ENCODE data around the gene KRT76. TPM values are rescaled to one million over a fixed set of nuclear protein-coding genes. Genes with fewer than 3 reads are reported as not detected.

KRT76 gene
- total and polyA plus RNA-seq, 3 donors from 2014 or later = not detected

GRCh38 chr12:52799505-52800211, 22.5 kb upstream of the KRT76 start:
- Histone ChIP-seq H3K4me1 (no peaks in the 10 kb centered on the region), H3K27ac (no peak overlapping the region), H3K9me3 (no peaks in the 10 kb centered on the region), H3K36me3 (ENCODE audit: low read depth, missing control alignments) (no peaks in the 10 kb centered on the region), H3K4me3 (no peak overlapping the region), H3K27me3 (no peaks in the 10 kb centered on the region)
- TF ChIP-seq CTCF (IDR thresholded peaks at IDR 0.05) (no peak), POLR2A (IDR thresholded peaks at IDR 0.05) (no peak)
- intact Hi-C loops (cut with DNase I; ENCODE audit: low total_unique reads) = no loop called here
- DNase-seq = no peak
- 85 to 90% methylated on average over 5 of the region's 5 CpGs for WGBS, 2 donors

- 63 to 74% methylated on average over 7 of the region's 7 CpGs for WGBS, 2 donors
- no peak overlapping the region for H3K4me3 ChIP-seq
- no peak overlapping the region for H3K27ac ChIP-seq
- intact Hi-C loops (cut with DNase I; ENCODE audit: low total_unique reads) = no loop called here
- no peaks in the 10 kb centered on the region for H3K9me3 ChIP-seq
- no peak for DNase-seq
- H3K27me3 ChIP-seq = no peaks in the 10 kb centered on the region
- no peaks in the 10 kb centered on the region for H3K36me3 ChIP-seq (ENCODE audit: low read depth, missing control alignments)
- TF ChIP-seq POLR2A (IDR thresholded peaks at IDR 0.05) (no peak), CTCF (IDR thresholded peaks at IDR 0.05) (no peak)
- H3K4me1 ChIP-seq = no peaks in the 10 kb centered on the region
These were observed 21.7 kb upstream of the KRT76 start for GRCh38 chr12:52798671-52799504.

GRCh38 chr12:52798003-52798670, 21.0 kb upstream of the KRT76 start:
- Histone ChIP-seq H3K27ac (no peak overlapping the region), H3K4me3 (no peak overlapping the region), H3K4me1 (no peaks in the 10 kb centered on the region), H3K9me3 (no peaks in the 10 kb centered on the region), H3K27me3 (no peaks in the 10 kb centered on the region), H3K36me3 (ENCODE audit: low read depth, missing control alignments) (no peaks in the 10 kb centered on the region)
- no peak for TF ChIP-seq POLR2A (IDR thresholded peaks at IDR 0.05)
- TF ChIP-seq CTCF (IDR thresholded peaks at IDR 0.05) = no peak
- intact Hi-C loops (cut with DNase I; ENCODE audit: low total_unique reads) = no loop called here
- WGBS, 2 donors = 91 to 93% methylated on average over 4 of the region's 4 CpGs
- no peak for DNase-seq

GRCh38 chr12:52797529-52797894, 20.4 kb upstream of the KRT76 start:
- TF ChIP-seq POLR2A (IDR thresholded peaks at IDR 0.05) (no peak), CTCF (IDR thresholded peaks at IDR 0.05) (no peak)
- H3K4me1 ChIP-seq = no peaks in the 10 kb centered on the region
- no peak for DNase-seq
- H3K27ac ChIP-seq = no peak overlapping the region
- H3K36me3 ChIP-seq (ENCODE audit: low read depth, missing control alignments) = no peaks in the 10 kb centered on the region
- intact Hi-C loops (cut with DNase I; ENCODE audit: low total_unique reads) = no loop called here
- H3K9me3 ChIP-seq = no peaks in the 10 kb centered on the region
- H3K4me3 ChIP-seq = no peak overlapping the region
- H3K27me3 ChIP-seq = no peaks in the 10 kb centered on the region

Data from testis (tissue), 3 donors.